Spleen (tissue), 11 donors: ENCODE measurements around the gene ITSN1. TPM values are rescaled to one million over a fixed set of nuclear protein-coding genes. Genes with fewer than 3 reads are reported as not detected.
A peak's percentile ranks its signal among the peaks of the same experiment; 100 is the strongest.

Source experiments
- DNase-seq: peaks from one replicate; pipeline ENCODE4 v3.0.0-alpha.2; 2020
- H3K27ac ChIP-seq, 8 donors: fragments of 200-600 bp; sonication (generic) in 7 of 8; 1 replicate in 4 of 8; 2 replicates in 4 of 8; pipeline versions ENCODE4 v1.5.0 to v1.8.0; 2016 to 2021; ENCODE audit warnings: inconsistent platforms in 4 of 8, mild to moderate bottlenecking in 4 of 8, moderate library complexity in 1 of 8
- H3K27me3 ChIP-seq, 7 donors: fragments of 200-600 bp; sonication (generic) in 6 of 7; replicated peaks in 1 of 7; 1 replicate in 4 of 7; 2 replicates in 3 of 7; pipeline versions ENCODE4 v1.5.0 to v1.8.0; 2016 to 2021; ENCODE audit warnings: inconsistent platforms in 3 of 7, mild to moderate bottlenecking in 1 of 7
- H3K36me3 ChIP-seq, 6 donors: fragments of 200-600 bp; sonication (generic) in 5 of 6; 1 replicate in 4 of 6; 2 replicates in 2 of 6; pipeline versions ENCODE4 v1.5.0 to v1.8.0; 2016 to 2021; ENCODE audit warnings: inconsistent platforms in 2 of 6
- H3K4me1 ChIP-seq, 6 donors: fragments of 200-600 bp; sonication (generic) in 5 of 6; 1 replicate in 3 of 6; 2 replicates in 3 of 6; pipeline versions ENCODE4 v1.5.0 to v1.8.0; 2016 to 2021; ENCODE audit warnings: inconsistent platforms in 3 of 6
- H3K4me3 ChIP-seq, 8 donors: fragments of 200-600 bp; sonication (generic) in 7 of 8; 1 replicate in 4 of 8; 2 replicates in 4 of 8; pipeline versions ENCODE4 v1.5.0 to v1.8.0; 2016 to 2021; ENCODE audit warnings: inconsistent platforms in 4 of 8, mild to moderate bottlenecking in 4 of 8, moderate library complexity in 2 of 8
- H3K9me3 ChIP-seq, 8 donors: fragments of 200-600 bp; sonication (generic) in 7 of 8; 1 replicate in 4 of 8; 2 replicates in 4 of 8; pipeline versions ENCODE4 v1.5.0 to v1.8.0; 2016 to 2021; ENCODE audit warnings: inconsistent platforms in 4 of 8
- POLR2A ChIP-seq, 3 donors: fragments of 450-650 bp; IDR thresholded peaks; one replicate each; pipeline ENCODE4 v1.5.1; 2017; ENCODE audit warnings: antibody characterized with exemption in 3 of 3, mild to moderate bottlenecking in 1 of 3
- POLR2AphosphoS5 ChIP-seq, 3 donors: sonication (generic); formaldehyde crosslinking; IDR thresholded peaks; one replicate each; pipeline ENCODE4 v1.5.1; 2017; ENCODE audit warnings: antibody characterized with exemption in 3 of 3
- WGBS, 5 donors: extraction: QIAGEN DNeasy Blood & Tissue Kit in 3 of 5; methylation state at CpG; one replicate each; pipeline versions ENCODE4 v1.1.5 to v1.1.7; 2013 to 2018; 5-methylcytosine and 5-hydroxymethylcytosine counted together
- intact Hi-C: fragments of 100-400 bp; cut with DNase I; formaldehyde crosslinking; loops from one replicate; pipeline ENCODE4 v1.15.0; 2023; ENCODE audit warnings: low total_unique reads
- polyA plus RNA-seq, 3 donors: library from polyadenylated mRNA; stranded (reverse); fragments of 200-250 nt; gene quantifications; one replicate each; pipeline ENCODE4 v1.2.1, GENCODE V29; 2013
- total RNA-seq, 7 donors: library from RNA; depleted of rRNA in 3 of 7; stranded (reverse); fragments of >200 nt in 3 of 7; fragmentation: NEBNext Ultra II Directional in 4 of 7; extraction: Animal tissue kit (Norgen Biotek cat#: 25700) in 4 of 7; gene quantifications; one replicate each; pipeline versions ENCODE4 v1.1.0 to v1.2.1, GENCODE V29; 2016 to 2021
- TF ChIP-seq, protein P1 (sequence below), 11 experiments: fragments of 200-600 bp in 7 of 11; fragments of 450-650 bp in 4 of 11; sonication (generic) in 4 of 11; IDR thresholded peaks in 8 of 11; conservative IDR thresholded peaks in 3 of 11; 1 replicate in 7 of 11; 2 replicates in 4 of 11; pipeline versions ENCODE4 v1.4.0 to v1.8.0; 2016 to 2021; ENCODE audit warnings: antibody characterized with exemption in 11 of 11, inconsistent platforms in 4 of 11, mild to moderate bottlenecking in 1 of 11
- donor health status: healthy with polysubstance abuse.
- donor health status: DM: no; HTN: no; CAD: no; lungs with moderate emphysema.
- donor health status: DM: no; HTN: no; CAD: no.
- donor health status: Bipolar disorder and iron deficiency.
- donor health status: healthy.
- donor health status: DM: no; HTN: no; CAD: no.
- donor health status: DM: yes; HTN: yes; CAD: no.

ITSN1 gene
- total and polyA plus RNA-seq, 10 donors = 4.1 to 89.0 (median 42.6) TPM

DNA sequence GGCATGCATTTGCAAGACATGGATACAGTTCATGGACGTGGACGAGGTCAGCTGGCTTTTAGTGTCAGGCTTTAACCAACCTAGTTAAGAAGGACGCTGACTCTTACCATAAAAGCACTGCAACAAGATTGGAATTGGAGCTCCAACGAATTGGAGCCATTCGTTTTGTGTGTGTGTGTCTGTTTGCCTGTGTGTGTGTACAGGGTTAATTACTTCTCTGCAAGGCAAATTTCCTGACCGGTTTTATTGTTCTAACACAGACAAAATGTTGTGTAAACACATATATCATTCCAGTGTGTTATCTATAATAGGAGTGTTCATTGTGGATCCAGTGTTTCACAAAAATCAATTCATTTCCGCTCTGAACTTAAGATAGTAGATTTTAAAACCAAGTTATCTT lies 7.9 kb downstream of the ITSN1 start:
- TF ChIP-seq, protein P1, sequence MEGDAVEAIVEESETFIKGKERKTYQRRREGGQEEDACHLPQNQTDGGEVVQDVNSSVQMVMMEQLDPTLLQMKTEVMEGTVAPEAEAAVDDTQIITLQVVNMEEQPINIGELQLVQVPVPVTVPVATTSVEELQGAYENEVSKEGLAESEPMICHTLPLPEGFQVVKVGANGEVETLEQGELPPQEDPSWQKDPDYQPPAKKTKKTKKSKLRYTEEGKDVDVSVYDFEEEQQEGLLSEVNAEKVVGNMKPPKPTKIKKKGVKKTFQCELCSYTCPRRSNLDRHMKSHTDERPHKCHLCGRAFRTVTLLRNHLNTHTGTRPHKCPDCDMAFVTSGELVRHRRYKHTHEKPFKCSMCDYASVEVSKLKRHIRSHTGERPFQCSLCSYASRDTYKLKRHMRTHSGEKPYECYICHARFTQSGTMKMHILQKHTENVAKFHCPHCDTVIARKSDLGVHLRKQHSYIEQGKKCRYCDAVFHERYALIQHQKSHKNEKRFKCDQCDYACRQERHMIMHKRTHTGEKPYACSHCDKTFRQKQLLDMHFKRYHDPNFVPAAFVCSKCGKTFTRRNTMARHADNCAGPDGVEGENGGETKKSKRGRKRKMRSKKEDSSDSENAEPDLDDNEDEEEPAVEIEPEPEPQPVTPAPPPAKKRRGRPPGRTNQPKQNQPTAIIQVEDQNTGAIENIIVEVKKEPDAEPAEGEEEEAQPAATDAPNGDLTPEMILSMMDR (IDR thresholded peaks at IDR 0.05 in 8 of 11, conservative IDR thresholded peaks at IDR 0.05 in 3 of 11) = no peak
- no peak for TF ChIP-seq POLR2A (IDR thresholded peaks at IDR 0.05)
- TF ChIP-seq POLR2AphosphoS5 (IDR thresholded peaks at IDR 0.05) = no peak
- intact Hi-C loops = no loop called here
- 65 to 80% (median 76%) methylated on average over 7 of the region's 7 CpGs for WGBS, 5 donors

DNA sequence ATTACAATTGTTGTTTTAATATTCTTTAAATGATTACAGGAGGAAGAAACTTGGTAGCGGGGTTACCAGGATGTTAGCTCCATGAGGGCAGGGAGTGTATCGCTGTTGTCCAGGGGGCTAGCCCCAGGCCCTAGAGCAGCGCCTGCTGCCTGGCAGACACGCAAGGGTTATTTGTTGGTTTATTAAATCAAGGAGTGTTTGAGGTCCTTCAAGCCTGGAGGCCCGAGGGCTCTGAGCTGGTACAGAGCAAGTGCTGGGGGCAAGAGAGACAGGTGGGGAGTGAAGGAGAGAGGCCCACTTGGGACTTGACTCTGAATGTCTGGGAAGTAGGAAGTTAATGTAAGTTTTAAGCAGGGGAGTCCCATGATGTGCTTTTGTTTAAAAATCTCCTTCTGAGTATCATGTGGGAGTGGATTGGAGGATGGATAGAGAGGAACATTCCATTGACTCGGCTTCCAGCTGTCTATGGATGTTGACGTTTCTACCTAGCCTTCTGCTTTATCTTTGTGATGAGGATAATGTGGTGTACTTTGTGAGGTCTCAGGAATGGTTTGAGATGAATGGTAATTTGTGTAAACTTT lies 8.7 kb downstream of the ITSN1 start:
- no peak for TF ChIP-seq POLR2A (IDR thresholded peaks at IDR 0.05)
- no peak for TF ChIP-seq POLR2AphosphoS5 (IDR thresholded peaks at IDR 0.05)
- TF ChIP-seq, protein P1 (IDR thresholded peaks at IDR 0.05 in 8 of 11, conservative IDR thresholded peaks at IDR 0.05 in 3 of 11) = no peak
- intact Hi-C loops = no loop called here
- Histone ChIP-seq H3K27ac (peak overlapping the region in 3 of 8 donors; percentile 7 to 68 (median 39)), H3K4me3 (no peak overlapping the region), H3K4me1 (peaks cover 6 to 59% (median 36%) of the 10 kb centered on the region in 6 donors), H3K9me3 (no peaks in the 10 kb centered on the region), H3K36me3 (no peaks in the 10 kb centered on the region), H3K27me3 (no peaks in the 10 kb centered on the region)
- WGBS, 5 donors = 82 to 89% (median 87%) methylated on average over 7 of the region's 7 CpGs
- DNase-seq = no peak

More for the DNA sequence above, 7.9 kb downstream of the ITSN1 start:
- Histone ChIP-seq H3K9me3 (no peaks in the 10 kb centered on the region), H3K4me1 (peaks cover 0 to 57% (median 32%) of the 10 kb centered on the region in 6 donors), H3K27me3 (no peaks in the 10 kb centered on the region), H3K36me3 (no peaks in the 10 kb centered on the region), H3K27ac (peak overlapping the region in 5 of 8 donors; percentile 7 to 73 (median 68)), H3K4me3 (no peak overlapping the region)
- DNase-seq = no peak

DNA sequence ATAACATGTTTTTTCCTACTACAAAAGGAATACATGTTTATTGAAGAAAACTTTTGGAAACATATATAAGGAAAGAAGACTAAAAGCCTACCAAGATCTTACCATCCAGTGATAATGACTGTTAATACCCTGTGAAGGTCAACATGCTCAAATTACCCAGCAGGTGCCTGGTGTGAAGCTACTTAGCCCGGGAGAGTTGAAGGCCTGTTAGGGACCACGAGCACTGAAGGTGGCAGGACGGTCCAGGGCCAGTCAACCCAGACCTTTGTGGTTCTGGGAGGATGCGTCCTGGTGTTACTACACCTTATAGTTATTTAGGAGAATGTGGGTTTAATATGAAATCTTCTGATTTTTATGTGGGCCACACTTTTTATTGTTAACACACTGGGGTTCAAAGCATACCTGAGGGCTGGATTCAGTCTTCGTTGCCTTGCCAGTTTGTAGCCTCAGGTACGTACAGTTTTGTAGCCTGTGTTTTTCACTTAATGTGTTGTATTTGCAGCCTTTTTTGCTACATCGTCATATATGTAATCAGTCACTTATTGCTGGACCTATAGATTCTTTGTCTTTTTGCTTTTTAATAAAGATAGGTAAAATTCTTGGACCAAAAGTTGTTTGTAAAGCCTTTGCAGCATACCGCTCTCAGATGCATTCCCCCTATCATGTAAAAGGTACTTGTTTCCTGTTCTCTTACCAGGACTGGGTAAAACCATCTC lies 9.8 kb downstream of the ITSN1 start:
- 86 to 92% (median 87%) methylated on average over 8 of the region's 8 CpGs for WGBS, 5 donors
- Histone ChIP-seq H3K9me3 (no peaks in the 10 kb centered on the region), H3K36me3 (no peaks in the 10 kb centered on the region), H3K4me1 (peaks cover 14 to 67% (median 44%) of the 10 kb centered on the region in 6 donors), H3K4me3 (no peak overlapping the region), H3K27ac (peak overlapping the region in 3 of 8 donors; percentile 4 to 35 (median 16)), H3K27me3 (no peaks in the 10 kb centered on the region)
- no peak for DNase-seq
- no peak for TF ChIP-seq POLR2A (IDR thresholded peaks at IDR 0.05)
- no peak for TF ChIP-seq POLR2AphosphoS5 (IDR thresholded peaks at IDR 0.05)
- TF ChIP-seq, protein P1 (IDR thresholded peaks at IDR 0.05 in 8 of 11, conservative IDR thresholded peaks at IDR 0.05 in 3 of 11) = no peak
- intact Hi-C loops = no loop called here

DNA sequence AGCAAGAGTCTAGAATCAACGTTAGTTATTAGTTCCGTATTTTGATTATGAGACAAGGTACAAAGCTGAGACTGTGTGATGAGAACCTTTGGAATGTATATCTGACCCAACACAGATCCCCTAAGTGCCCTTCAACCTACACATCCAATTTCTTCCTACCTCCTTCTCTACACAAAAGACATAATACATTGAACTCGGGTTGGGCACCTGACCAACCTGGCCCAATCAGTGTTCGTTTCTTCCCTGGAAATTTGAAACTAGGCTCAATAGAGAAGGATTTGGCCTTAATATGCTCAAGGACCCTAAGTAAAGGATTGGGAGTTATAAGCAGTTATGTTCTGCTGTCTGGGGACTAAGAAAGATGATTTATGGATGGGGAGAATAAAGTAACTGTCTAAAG lies 12.1 kb downstream of the ITSN1 start:
- TF ChIP-seq, protein P1 (IDR thresholded peaks at IDR 0.05 in 8 of 11, conservative IDR thresholded peaks at IDR 0.05 in 3 of 11) = no peak
- 82 to 94% (median 92%) methylated on average over 4 of the region's 4 CpGs for WGBS, 5 donors
- no peak overlapping the region for H3K4me3 ChIP-seq
- peaks cover 14 to 77% (median 49%) of the 10 kb centered on the region in 6 donors for H3K4me1 ChIP-seq
- H3K27ac ChIP-seq = peak overlapping the region in 6 of 8 donors; percentile 40 to 84 (median 71)
- DNase-seq = no peak
- no peaks in the 10 kb centered on the region for H3K27me3 ChIP-seq
- no peaks in the 10 kb centered on the region for H3K36me3 ChIP-seq
- H3K9me3 ChIP-seq = no peaks in the 10 kb centered on the region
- intact Hi-C loops = no loop called here
